Stomach (tissue), 9 donors: ENCODE results near the gene SCARF1. TPM values are rescaled to one million over a fixed set of nuclear protein-coding genes. Genes with fewer than 3 reads are reported as not detected.
A peak's percentile ranks its signal among the peaks of the same experiment; 100 is the strongest.

Source experiments
- DNase-seq, 2 donors: peaks; one replicate each; pipeline versions ENCODE4 v3.0.0 to v3.0.0-alpha.2; 2013 to 2019
- H3K27ac ChIP-seq, 5 donors: fragments of 200-600 bp in 4 of 5; sonication (generic) in 4 of 5; one replicate each; pipeline ENCODE4 v1.5.1; 2013 to 2019; ENCODE audit warnings: mild to moderate bottlenecking in 1 of 5, moderate library complexity in 1 of 5
- H3K27me3 ChIP-seq, 3 donors: fragments of 200-600 bp; sonication (generic); one replicate each; pipeline ENCODE4 v1.5.1; 2017 to 2019; ENCODE audit warnings: mixed run types in 1 of 3
- H3K36me3 ChIP-seq, 4 donors: fragments of 200-600 bp; sonication (generic); 1 replicate in 3 of 4; 2 replicates in 1 of 4; pipeline ENCODE4 v1.5.1; 2016 to 2019
- H3K4me1 ChIP-seq, 4 donors: fragments of 200-600 bp; sonication (generic); one replicate each; pipeline ENCODE4 v1.5.1; 2016 to 2019
- H3K4me3 ChIP-seq, 4 donors: fragments of 200-600 bp; sonication (generic) in 3 of 4; one replicate each; pipeline ENCODE4 v1.5.1; 2016 to 2019; ENCODE audit warnings: mild to moderate bottlenecking in 1 of 4
- H3K9me3 ChIP-seq, 4 donors: fragments of 200-600 bp; sonication (generic); one replicate each; pipeline ENCODE4 v1.5.1; 2016 to 2019
- EP300 ChIP-seq: sonication (generic); formaldehyde crosslinking; IDR thresholded peaks from one replicate; pipeline ENCODE4 v1.6.1; 2017; ENCODE audit warnings: antibody characterized with exemption
- POLR2A ChIP-seq, 4 donors: fragments of 450-650 bp; IDR thresholded peaks; one replicate each; pipeline ENCODE4 v1.6.1; 2016; ENCODE audit warnings: antibody characterized with exemption in 4 of 4, control low read depth in 2 of 4, mild to moderate bottlenecking in 1 of 4, moderate library complexity in 1 of 4
- POLR2AphosphoS5 ChIP-seq, 3 donors: sonication (generic); formaldehyde crosslinking; IDR thresholded peaks; one replicate each; pipeline ENCODE4 v1.6.1; 2016; ENCODE audit warnings: antibody characterized with exemption in 3 of 3
- WGBS, 5 donors: extraction: QIAGEN DNeasy Blood & Tissue Kit in 3 of 5; methylation state at CpG; one replicate each; pipeline versions ENCODE4 v1.1.5 to v1.1.7; 2013 to 2018; 5-methylcytosine and 5-hydroxymethylcytosine counted together
- intact Hi-C: fragments of 100-400 bp; cut with DNase I; formaldehyde crosslinking; loops from one replicate; pipeline ENCODE4 v1.15.1; 2023; ENCODE audit warnings: low total_unique reads
- polyA plus RNA-seq, 3 donors: library from polyadenylated mRNA; stranded (reverse); fragments of 200-250 nt; gene quantifications; one replicate each; pipeline ENCODE4 v1.2.3, GENCODE V29; 2013
- total RNA-seq, 5 donors: library from RNA; depleted of rRNA; stranded (reverse); fragments of >200 nt; gene quantifications; one replicate each; pipeline versions ENCODE4 v1.1.0 to v1.2.3, GENCODE V29; 2014 to 2016
- TF ChIP-seq, protein P1 (sequence below), 7 experiments: fragments of 450-650 bp in 4 of 7; fragments of 200-600 bp in 3 of 7; sonication (generic) in 3 of 7; IDR thresholded peaks; one replicate each; pipeline ENCODE4 v1.5.1; 2016 to 2019; ENCODE audit warnings: antibody characterized with exemption in 7 of 7, control low read depth in 2 of 7, mild to moderate bottlenecking in 1 of 7
- donor health status: healthy with polysubstance abuse.
- donor health status: Bipolar disorder and iron deficiency.
- donor health status: healthy.

Gene SCARF1
- total and polyA plus RNA-seq, 8 donors, result 1.4 to 119 (median 5.6) TPM

DNA sequence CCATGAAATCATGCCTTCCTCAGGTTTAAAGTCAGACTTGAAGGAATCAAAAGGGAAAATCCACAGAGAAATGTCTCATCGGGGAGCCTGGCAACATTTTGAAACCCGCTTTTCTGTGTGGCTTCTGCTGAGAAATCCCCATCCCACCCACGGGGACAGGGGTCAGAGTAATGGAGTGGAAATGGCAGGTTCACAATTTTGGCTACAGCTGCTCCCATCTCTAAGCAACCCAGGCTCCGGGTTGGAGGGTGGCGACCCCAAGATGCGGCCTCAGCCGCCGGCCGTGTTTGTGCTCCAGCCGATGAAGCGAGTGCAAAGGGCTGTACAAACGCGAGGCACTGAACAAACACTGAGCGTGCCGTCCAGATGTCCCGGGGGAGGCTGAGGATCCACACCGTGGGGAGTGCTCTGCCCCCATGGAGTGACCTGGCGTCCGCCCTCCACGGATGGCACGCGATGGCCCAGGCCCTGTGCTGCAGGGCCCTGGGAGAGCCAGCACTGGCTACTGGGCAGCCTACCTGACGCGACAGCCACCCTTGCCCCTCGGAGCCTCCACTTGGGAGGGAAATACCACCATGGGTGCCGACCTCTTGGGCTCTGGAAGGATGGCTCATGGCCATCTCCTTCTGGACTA lies 39.1 kb downstream of the SCARF1 start:
- Histone ChIP-seq H3K9me3 (no peaks in the 10 kb centered on the region), H3K27me3 (no peaks in the 10 kb centered on the region), H3K4me1 (peaks cover 5 to 37% (median 29%) of the 10 kb centered on the region in 4 donors), H3K36me3 (peaks cover 0 to 37% (median 15%) of the 10 kb centered on the region in 4 donors), H3K27ac (peak overlapping the region; percentile 36 to 78 (median 69)), H3K4me3 (no peak overlapping the region)
- intact Hi-C loops, result no loop called here
- TF ChIP-seq, protein P1, sequence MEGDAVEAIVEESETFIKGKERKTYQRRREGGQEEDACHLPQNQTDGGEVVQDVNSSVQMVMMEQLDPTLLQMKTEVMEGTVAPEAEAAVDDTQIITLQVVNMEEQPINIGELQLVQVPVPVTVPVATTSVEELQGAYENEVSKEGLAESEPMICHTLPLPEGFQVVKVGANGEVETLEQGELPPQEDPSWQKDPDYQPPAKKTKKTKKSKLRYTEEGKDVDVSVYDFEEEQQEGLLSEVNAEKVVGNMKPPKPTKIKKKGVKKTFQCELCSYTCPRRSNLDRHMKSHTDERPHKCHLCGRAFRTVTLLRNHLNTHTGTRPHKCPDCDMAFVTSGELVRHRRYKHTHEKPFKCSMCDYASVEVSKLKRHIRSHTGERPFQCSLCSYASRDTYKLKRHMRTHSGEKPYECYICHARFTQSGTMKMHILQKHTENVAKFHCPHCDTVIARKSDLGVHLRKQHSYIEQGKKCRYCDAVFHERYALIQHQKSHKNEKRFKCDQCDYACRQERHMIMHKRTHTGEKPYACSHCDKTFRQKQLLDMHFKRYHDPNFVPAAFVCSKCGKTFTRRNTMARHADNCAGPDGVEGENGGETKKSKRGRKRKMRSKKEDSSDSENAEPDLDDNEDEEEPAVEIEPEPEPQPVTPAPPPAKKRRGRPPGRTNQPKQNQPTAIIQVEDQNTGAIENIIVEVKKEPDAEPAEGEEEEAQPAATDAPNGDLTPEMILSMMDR (IDR thresholded peaks at IDR 0.05), result no peak
- TF ChIP-seq POLR2AphosphoS5 (IDR thresholded peaks at IDR 0.05) (no peak), POLR2A (IDR thresholded peaks at IDR 0.05) (no peak), EP300 (no peak)
- 71 to 89% (median 77%) methylated on average over 25 to 26 of the region's 26 CpGs for WGBS, 5 donors
- DNase-seq, result peak in 1 of 2 donors; percentile 45

DNA sequence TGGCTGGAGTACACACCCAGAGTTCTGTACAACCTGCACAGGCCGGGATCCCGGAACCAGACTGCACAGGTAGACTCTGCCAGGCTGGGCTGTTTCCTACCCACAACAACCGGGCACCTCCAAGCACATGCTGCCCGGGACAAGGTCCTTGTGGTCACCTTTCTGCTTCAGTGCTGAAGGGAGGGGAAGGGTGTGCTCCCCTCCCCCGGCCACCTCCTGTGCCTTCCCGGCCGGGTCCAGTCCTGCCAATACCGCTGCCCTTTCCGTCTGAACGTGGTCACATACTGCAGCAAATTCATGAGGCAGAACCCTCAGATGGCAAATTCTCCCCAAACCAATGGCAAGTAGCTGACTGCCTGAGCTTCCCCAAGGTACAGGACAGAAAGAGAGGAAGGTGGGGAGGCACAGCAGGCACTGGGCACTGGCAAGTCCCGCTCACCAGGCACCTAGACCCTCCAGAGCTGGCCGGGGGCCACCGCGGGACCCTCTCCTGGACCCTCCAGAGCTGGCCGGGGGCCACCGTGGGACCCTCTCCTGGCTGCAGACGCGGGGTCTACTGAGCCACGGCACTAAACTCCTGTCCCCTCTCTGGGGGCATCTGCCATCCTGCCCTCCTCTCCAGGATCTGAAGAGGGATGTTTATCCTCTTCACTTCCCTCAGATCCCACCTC lies 39.7 kb downstream of the SCARF1 start:
- TF ChIP-seq EP300 (no peak), POLR2AphosphoS5 (IDR thresholded peaks at IDR 0.05) (peak in 1 of 3 donors; percentile 34)
- Histone ChIP-seq H3K27ac (peak overlapping the region; percentile 49 to 78 (median 69)), H3K36me3 (peaks cover 0 to 36% (median 13%) of the 10 kb centered on the region in 4 donors), H3K27me3 (no peaks in the 10 kb centered on the region), H3K4me3 (no peak overlapping the region), H3K4me1 (peaks cover 5 to 37% (median 29%) of the 10 kb centered on the region in 4 donors), H3K9me3 (no peaks in the 10 kb centered on the region)
- intact Hi-C loops, result no loop called here
- 56 to 80% (median 58%) methylated on average over 10 to 19 of the region's 19 CpGs for WGBS, 5 donors
- DNase-seq, result peak; percentile 52 to 81

DNA sequence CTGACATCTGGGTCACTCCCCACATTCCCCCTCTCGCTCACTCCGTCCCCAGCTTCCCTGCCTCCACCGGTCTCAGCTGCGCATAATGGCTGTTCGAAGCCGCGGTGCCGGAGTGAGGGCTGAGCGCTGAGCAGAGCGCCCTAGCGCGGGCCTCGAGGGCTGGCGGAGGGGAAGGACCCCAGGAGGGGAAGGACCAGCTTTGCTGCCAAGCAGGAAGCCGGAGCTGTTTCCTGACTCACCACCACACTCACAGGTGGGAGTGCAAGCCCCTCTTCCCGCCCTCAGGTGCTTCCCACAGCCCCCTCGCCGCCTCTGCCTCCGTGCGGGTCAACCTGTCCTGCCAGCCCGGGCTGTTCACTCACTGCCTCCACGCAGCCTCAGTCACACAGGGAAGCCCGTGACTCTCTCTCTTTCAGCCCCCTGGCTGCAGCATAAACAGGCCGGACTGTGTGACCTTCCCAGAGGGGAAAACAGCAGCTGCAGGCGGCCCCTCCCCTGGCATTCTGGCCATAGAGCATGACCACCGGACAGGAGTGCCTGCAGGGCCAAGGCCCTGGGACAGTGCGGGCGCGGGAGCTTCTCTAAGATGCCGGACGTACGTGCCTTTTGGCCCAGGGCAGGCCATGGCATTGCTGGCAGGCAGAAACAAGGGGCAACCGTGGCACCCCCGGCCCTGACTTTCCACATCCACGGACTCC lies 40.6 kb downstream of the SCARF1 start:
- H3K4me3 ChIP-seq, result no peak overlapping the region
- H3K9me3 ChIP-seq, result no peaks in the 10 kb centered on the region
- intact Hi-C loops, result no loop called here
- H3K4me1 ChIP-seq, result peaks cover 5 to 37% (median 29%) of the 10 kb centered on the region in 4 donors
- DNase-seq, result peak; percentile 33 to 65
- no peaks in the 10 kb centered on the region for H3K27me3 ChIP-seq
- TF ChIP-seq POLR2A (IDR thresholded peaks at IDR 0.05) (no peak), EP300 (no peak), POLR2AphosphoS5 (IDR thresholded peaks at IDR 0.05) (no peak)
- TF ChIP-seq, protein P1 (IDR thresholded peaks at IDR 0.05), result no peak
- H3K36me3 ChIP-seq, result peaks cover 0 to 28% (median 9%) of the 10 kb centered on the region in 4 donors
- peak overlapping the region; percentile 41 to 75 (median 65) for H3K27ac ChIP-seq
- whole genome bisulfite sequencing, 5 donors, result 69 to 80% (median 77%) methylated on average over 27 to 35 of the region's 35 CpGs

DNA sequence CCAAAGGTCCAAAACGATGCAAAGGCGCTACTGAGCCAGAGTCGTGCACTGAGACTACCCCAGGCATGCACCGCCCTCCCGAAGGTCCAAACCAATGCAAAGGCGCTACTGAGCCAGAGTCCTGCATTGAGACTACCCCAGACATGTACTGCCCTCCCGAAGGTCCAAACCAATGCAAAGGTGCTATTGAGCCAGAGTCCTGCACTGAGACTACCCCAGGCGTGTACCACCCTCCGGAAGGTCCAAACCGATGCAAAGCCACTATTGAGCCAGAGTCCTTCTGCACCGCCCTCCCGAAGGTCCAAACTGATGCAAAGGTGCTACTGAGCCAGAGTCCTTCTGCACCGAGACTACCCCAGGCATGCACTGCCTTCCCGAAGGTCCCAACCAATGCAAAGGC lies 44.0 kb downstream of the SCARF1 start:
- 96 to 98% (median 97%) methylated on average over 11 to 14 of the region's 14 CpGs for whole genome bisulfite sequencing, 5 donors
- Histone ChIP-seq H3K4me1 (peaks cover 10 to 37% (median 33%) of the 10 kb centered on the region in 4 donors), H3K9me3 (no peaks in the 10 kb centered on the region), H3K27ac (no peak overlapping the region), H3K36me3 (peaks cover 0 to 21% (median 9%) of the 10 kb centered on the region in 4 donors), H3K27me3 (no peaks in the 10 kb centered on the region), H3K4me3 (no peak overlapping the region)
- DNase-seq, result no peak
- intact Hi-C loops, result no loop called here
- TF ChIP-seq POLR2AphosphoS5 (IDR thresholded peaks at IDR 0.05) (no peak), EP300 (no peak), POLR2A (IDR thresholded peaks at IDR 0.05) (no peak)
- TF ChIP-seq, protein P1 (IDR thresholded peaks at IDR 0.05), result no peak
